Hematopoietic multipotent progenitor cell treated with erythropoietin and hydrocortisone succinate and interleukin-3 and kit ligand, for 8 days (in vitro differentiated cells): ENCODE measurements around the gene CUBN.

Experiments used
- DNase-seq: peaks from one replicate; pipeline ENCODE4 v3.0.0-alpha.2; 2015

Gene CUBN

DNA sequence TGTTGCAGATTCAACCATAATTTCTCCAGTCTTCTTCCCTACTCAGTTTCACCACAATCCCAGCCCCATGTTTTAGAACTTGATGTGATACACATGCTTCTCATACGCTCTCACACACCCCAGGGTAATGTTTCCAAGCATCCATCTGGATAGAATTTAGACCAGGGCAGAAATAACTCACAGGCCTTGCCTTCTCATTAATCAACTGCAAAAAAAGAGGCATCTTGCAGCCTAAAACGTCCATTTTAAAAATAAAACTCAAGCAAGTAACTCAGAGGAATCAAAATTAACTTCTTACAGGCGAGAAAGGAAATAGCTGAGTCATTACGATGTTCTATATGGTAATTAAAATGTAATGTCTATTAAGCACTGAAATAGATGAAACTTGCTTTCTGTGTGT is 185.2 kb downstream of the CUBN start:
- DNase-seq: no peak

- DNase-seq: no peak
These were observed 186.0 kb downstream of the CUBN start for GRCh38 chr10:16943295-16944285.

DNA sequence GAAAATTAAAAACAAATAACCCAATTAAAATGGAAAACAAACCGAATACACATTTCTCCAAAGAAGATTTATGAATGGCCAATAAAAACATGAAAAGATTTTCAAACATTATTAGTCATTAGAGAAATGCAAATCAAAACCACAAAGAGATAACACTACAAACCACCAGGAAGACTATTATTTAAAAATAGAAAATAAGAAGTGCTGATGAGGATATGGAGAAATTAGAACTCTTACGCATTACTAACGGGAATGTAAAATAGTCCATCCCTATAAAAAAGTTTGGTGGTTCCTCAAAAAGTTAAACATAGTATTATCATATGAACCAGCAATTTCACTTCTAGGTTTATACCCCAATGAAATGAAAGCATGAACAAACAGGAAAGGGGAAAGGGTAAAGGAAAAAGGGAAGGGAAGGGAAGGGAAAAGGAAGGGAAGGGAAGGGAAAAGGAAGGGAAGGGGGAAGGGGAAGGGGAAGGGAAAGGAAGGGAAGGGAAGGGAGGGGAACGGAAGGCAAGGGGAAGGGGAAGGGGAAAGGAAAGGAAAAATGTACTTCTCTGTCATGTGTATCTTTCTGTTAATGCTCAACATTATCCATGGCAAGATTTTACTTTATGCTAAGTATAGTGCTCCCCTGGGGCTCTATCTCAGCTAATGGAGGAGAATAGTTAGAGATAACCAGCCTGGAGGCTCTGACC is 187.1 kb downstream of the CUBN start:
- DNase-seq: no peak

- no peak for DNase-seq
These were observed 187.7 kb downstream of the CUBN start for GRCh38 chr10:16941870-16942269.

DNA sequence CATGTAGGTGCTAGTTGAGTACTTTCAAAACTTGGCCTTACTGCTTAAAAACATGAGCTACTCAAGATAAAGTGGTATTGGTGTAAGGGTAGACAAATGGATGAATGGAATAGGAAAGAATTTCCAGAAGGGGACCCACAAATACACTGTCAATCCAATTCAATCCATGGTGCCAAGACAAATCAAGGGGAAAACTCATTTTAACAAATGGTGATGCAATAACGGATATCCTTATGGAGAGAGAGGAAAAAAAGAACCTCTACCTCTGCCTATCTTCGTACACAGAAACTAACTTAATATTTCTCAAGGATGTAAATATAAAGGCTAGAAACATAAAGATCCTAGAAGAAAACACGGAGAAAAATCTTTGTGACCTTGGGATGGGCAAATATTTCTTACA is 188.5 kb downstream of the CUBN start:
- DNase-seq: no peak

GRCh38 chr10:16938952-16939351 is 190.7 kb downstream of the CUBN start:
- DNase-seq: no peak

DNA sequence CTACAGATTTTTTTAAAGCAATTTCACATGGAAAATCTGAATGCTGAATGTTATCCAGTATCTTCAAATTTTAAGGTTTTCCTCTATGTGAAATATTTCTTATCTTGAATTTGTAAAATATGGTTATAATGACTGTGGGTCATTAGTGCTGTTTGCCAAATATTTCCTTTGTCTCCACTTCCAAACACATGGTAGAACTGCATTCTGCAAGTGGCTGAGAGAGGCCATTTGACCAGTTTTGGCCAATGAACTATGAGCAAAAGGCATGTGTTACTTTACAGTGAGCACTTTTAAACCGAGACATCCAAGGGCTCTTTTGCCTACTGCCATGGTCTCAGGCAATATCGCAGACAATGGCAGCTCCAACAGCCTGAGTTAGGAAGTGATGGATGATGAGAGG is 195.2 kb downstream of the CUBN start:
- no peak for DNase-seq

- DNase-seq: no peak
These were observed 195.8 kb downstream of the CUBN start for GRCh38 chr10:16933783-16934182.

GRCh38 chr10:16931930-16932329 is 197.7 kb downstream of the CUBN start:
- DNase-seq: no peak

- DNase-seq: no peak
These were observed 199.1 kb downstream of the CUBN start for GRCh38 chr10:16930540-16930939.

GRCh38 chr10:16929069-16929468 is 200.5 kb downstream of the CUBN start:
- no peak for DNase-seq

GRCh38 chr10:16927546-16927945 is 202.1 kb downstream of the CUBN start:
- no peak for DNase-seq

DNA sequence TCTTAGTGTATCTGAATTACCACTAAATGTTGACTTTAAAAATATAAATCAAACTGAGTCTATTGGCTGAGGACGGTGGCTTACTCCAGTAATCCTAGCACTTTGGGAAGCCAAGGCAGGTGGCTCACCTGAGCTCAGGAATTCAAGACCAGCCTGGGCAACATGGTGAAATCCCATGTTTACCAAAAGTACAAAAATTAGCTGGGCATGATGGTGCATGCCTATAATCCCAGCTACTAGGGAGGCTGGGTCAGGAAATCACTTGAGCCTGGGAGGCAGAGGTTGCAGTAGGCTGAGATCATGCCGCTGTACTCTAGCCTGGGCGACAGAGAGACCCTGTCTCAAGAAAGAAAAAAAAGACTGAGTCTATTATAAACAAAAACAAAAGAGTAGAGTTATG is 205.9 kb downstream of the CUBN start:
- no peak for DNase-seq

DNA sequence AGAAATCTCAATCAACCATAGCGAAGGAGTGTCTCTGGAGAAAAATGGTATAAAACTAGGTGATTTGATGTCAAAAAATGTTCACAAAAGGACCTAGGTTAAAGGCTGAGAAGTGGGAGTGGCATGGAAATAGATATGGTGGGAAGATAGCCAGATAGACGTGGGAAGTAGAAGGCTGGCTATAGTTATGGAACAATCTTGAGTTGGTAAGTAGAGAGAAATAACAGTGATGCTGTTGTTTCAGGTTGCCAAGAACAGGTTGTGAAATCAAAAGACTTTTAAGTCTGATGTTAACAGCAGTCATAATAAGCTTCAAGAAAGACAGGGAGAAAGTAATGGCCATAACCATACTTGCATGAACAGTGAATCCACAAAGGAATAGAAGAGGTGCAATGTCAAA is 206.3 kb downstream of the CUBN start:
- no peak for DNase-seq

GRCh38 chr10:16919121-16919982 is 210.3 kb downstream of the CUBN start:
- DNase-seq: no peak

GRCh38 chr10:16916496-16916895 is 213.1 kb downstream of the CUBN start:
- no peak for DNase-seq

DNA sequence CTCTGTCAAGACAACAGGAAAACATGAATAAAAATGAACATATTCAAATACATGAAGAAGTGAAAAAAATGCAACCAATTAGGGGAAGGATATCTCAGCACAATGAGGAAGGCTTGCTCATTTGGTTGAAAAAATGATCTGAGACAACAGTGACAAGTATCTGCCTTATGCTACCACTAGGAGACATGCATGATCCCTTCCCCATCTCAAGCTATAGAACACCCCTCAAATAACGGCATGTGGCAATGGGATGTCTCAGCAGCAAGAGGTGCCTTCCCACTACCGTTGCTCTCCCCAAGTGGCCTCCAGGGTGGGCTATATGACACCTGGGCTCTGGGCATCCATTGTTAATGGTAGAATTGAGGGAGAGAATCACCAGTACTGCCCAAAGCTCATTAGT is 214.3 kb downstream of the CUBN start:
- DNase-seq: no peak

GRCh38 chr10:16913266-16913665 is 216.3 kb downstream of the CUBN start:
- DNase-seq: no peak

DNA sequence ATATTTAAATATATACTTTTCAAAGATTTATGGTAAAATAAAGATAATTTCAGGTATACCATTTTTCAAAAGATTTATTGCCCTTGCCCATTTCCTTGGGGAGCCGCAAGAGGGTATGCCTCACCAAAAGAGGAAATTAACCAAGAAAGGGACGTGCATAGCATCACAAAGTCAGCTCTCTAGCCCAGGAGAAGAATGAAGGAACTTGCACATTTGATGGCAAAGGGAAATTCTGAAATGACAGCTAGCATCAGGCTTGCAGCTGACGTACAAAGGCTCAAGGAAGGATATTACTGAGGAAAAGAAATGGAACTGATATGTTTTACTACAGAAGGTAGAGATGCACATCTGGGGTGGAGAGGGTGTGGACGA is 218.8 kb downstream of the CUBN start:
- DNase-seq: no peak

DNA sequence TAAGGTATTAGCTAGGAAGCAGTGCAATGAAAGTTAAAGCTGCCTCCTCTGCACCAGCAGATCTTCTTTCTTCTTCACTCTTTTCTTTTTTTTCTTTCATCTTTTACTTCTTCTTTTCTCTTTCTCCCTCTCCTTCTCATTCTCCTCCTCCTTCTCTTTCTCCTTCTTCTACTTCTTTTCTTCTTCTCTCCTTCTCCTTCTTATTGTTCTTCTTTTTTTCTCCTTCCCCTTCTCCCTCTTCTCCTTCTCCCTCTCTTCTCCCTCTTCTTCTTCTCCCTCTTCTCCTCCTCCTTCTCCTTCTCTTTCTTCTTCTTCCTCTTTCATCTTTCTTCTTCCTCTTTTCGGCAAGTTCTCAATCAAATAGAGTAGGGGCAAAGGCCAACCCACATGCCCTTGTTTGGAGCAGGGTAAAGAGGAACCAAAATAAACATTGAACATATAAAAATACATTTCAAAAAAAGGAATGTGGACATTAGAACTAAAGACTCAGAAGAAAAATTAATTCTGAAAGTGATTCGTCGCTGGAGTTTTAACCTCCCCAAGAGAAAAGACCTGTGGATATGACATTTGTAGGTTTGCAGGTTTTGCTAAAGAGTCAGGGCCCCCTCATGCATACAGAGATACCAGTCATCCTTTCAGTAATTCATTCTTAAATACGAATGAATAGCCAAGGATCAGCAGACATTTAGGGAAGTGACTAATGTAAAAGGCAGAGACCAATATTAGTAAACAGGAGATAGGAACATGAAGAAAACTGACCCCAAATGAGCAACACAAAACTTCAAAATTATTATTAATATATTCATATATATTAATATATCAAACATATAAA is 219.4 kb downstream of the CUBN start:
- DNase-seq: no peak

GRCh38 chr10:16909271-16909767 is 220.3 kb downstream of the CUBN start:
- no peak for DNase-seq

- no peak for DNase-seq
These were observed 221.9 kb downstream of the CUBN start for GRCh38 chr10:16907687-16908086.
